DND-41 (cell line): ENCODE measurements around the gene COQ8B.
A peak's percentile ranks its signal among the peaks of the same experiment; 100 is the strongest.

Source experiments
- ATAC-seq: fragments of 200-7000 bp; cut with Tn5 transposase; 3 replicates; pipeline ENCODE4 v1.9.1; 2021; ENCODE audit warnings: low read depth; ENCODE audit not compliant: insufficient read depth
- DNase-seq: peaks from one replicate; pipeline ENCODE4 v3.0.0-alpha.2; 2020
- H2AFZ ChIP-seq: 2 replicates; pipeline ENCODE4 v1.6.0; 2012; ENCODE audit warnings: low read depth, low read length
- H3K27ac ChIP-seq: 2 replicates; pipeline ENCODE4 v1.5.1; 2012; ENCODE audit warnings: low read length, inconsistent platforms
- H3K27me3 ChIP-seq: fragments of 200-600 bp; sonication (generic); 2 replicates; pipeline ENCODE4 v1.6.0; 2012; ENCODE audit warnings: low read length, mild to moderate bottlenecking, inconsistent platforms; ENCODE audit not compliant: insufficient read depth, poor library complexity
- H3K36me3 ChIP-seq: 2 replicates; pipeline ENCODE4 v1.5.1; 2012; ENCODE audit warnings: low read length, inconsistent platforms; ENCODE audit not compliant: insufficient read depth
- H3K4me1 ChIP-seq: 2 replicates; pipeline ENCODE4 v1.5.1; 2012; ENCODE audit warnings: mild to moderate bottlenecking, low read length; ENCODE audit not compliant: insufficient read depth
- H3K4me2 ChIP-seq: 2 replicates; pipeline ENCODE4 v1.6.0; 2012; ENCODE audit warnings: mild to moderate bottlenecking, moderate library complexity, low read length, inconsistent platforms; ENCODE audit not compliant: insufficient read depth
- H3K4me3 ChIP-seq, 2 experiments: fragments of 200-600 bp in 1 of 2; shearing (Covaris generic) in 1 of 2; 2 replicates each; pipeline ENCODE4 v1.5.1; 2012 to 2016; ENCODE audit warnings: inconsistent platforms in 2 of 2, low read length in 2 of 2, mild to moderate bottlenecking in 2 of 2, low read depth in 1 of 2, moderate library complexity in 1 of 2
- H3K79me2 ChIP-seq: 2 replicates; pipeline ENCODE4 v1.6.0; 2012; ENCODE audit warnings: low read length, inconsistent platforms; ENCODE audit not compliant: insufficient read depth
- H3K9ac ChIP-seq: 2 replicates; pipeline ENCODE4 v1.6.0; 2012; ENCODE audit warnings: low read depth, mild to moderate bottlenecking, inconsistent platforms, low read length, moderate library complexity
- H3K9me3 ChIP-seq: 2 replicates; pipeline ENCODE4 v1.5.1; 2012; ENCODE audit warnings: low read length, moderate library complexity, mild to moderate bottlenecking, inconsistent platforms; ENCODE audit not compliant: insufficient read depth, severe bottlenecking
- H4K20me1 ChIP-seq: 2 replicates; pipeline ENCODE4 v1.6.0; 2012; ENCODE audit warnings: low read length; ENCODE audit not compliant: insufficient read depth
- EZH2 ChIP-seq: IDR thresholded peaks from 3 replicates; pipeline ENCODE4 v1.6.1; 2012; ENCODE audit warnings: borderline replicate concordance, low read depth, mild to moderate bottlenecking, moderate library complexity, low read length, inconsistent platforms; ENCODE audit not compliant: severe bottlenecking
- TF ChIP-seq, protein P1 (sequence below): IDR thresholded peaks from 2 replicates; pipeline ENCODE4 v1.5.1; 2012; ENCODE audit warnings: borderline replicate concordance, low read length, moderate library complexity, mild to moderate bottlenecking; ENCODE audit not compliant: poor library complexity, severe bottlenecking; ENCODE audit errors: extremely low read depth

Gene COQ8B

GRCh38 chr19:40747536-40747935 lies 30.9 kb upstream of the COQ8B start:
- Histone ChIP-seq H3K4me3 (no peak overlapping the region), H3K27ac (0 out of 2 replicates have a peak overlapping the region, but pooled peaks have one; percentile 7), H3K9me3 (no peaks in the 10 kb centered on the region), H3K27me3 (no peaks in the 10 kb centered on the region), H3K4me1 (peaks cover 28% of the 10 kb centered on the region), H3K4me2 (peak overlapping the region; percentile 91; the same call in 1 of the 2 replicates), H3K79me2 (peaks cover 41% of the 10 kb centered on the region), H2AFZ (no peak overlapping the region), H4K20me1 (peaks cover 9% of the 10 kb centered on the region; the same call in 1 of the 2 replicates), H3K36me3 (peaks cover 5% of the 10 kb centered on the region; the same call in 1 of the 2 replicates), H3K9ac (0 out of 2 replicates have a peak overlapping the region, but pooled peaks have one; percentile 93)
- TF ChIP-seq EZH2 = no peak
- TF ChIP-seq, protein P1, sequence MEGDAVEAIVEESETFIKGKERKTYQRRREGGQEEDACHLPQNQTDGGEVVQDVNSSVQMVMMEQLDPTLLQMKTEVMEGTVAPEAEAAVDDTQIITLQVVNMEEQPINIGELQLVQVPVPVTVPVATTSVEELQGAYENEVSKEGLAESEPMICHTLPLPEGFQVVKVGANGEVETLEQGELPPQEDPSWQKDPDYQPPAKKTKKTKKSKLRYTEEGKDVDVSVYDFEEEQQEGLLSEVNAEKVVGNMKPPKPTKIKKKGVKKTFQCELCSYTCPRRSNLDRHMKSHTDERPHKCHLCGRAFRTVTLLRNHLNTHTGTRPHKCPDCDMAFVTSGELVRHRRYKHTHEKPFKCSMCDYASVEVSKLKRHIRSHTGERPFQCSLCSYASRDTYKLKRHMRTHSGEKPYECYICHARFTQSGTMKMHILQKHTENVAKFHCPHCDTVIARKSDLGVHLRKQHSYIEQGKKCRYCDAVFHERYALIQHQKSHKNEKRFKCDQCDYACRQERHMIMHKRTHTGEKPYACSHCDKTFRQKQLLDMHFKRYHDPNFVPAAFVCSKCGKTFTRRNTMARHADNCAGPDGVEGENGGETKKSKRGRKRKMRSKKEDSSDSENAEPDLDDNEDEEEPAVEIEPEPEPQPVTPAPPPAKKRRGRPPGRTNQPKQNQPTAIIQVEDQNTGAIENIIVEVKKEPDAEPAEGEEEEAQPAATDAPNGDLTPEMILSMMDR = no peak
- no peak for ATAC-seq
- no peak for DNase-seq

GRCh38 chr19:40745402-40745780 lies 28.7 kb upstream of the COQ8B start:
- H4K20me1 ChIP-seq = no peaks in the 10 kb centered on the region
- H3K4me2 ChIP-seq = no peak overlapping the region
- H2AFZ ChIP-seq = no peak overlapping the region
- no peak overlapping the region for H3K4me3 ChIP-seq
- no peak overlapping the region for H3K9ac ChIP-seq
- peaks cover 23% of the 10 kb centered on the region for H3K4me1 ChIP-seq
- H3K36me3 ChIP-seq = peaks cover 18% of the 10 kb centered on the region
- H3K9me3 ChIP-seq = no peaks in the 10 kb centered on the region
- DNase-seq = no peak
- TF ChIP-seq, protein P1 = no peak
- H3K27me3 ChIP-seq = no peaks in the 10 kb centered on the region
- no peak overlapping the region for H3K27ac ChIP-seq
- peaks cover 26% of the 10 kb centered on the region for H3K79me2 ChIP-seq
- ATAC-seq = no peak

DNA sequence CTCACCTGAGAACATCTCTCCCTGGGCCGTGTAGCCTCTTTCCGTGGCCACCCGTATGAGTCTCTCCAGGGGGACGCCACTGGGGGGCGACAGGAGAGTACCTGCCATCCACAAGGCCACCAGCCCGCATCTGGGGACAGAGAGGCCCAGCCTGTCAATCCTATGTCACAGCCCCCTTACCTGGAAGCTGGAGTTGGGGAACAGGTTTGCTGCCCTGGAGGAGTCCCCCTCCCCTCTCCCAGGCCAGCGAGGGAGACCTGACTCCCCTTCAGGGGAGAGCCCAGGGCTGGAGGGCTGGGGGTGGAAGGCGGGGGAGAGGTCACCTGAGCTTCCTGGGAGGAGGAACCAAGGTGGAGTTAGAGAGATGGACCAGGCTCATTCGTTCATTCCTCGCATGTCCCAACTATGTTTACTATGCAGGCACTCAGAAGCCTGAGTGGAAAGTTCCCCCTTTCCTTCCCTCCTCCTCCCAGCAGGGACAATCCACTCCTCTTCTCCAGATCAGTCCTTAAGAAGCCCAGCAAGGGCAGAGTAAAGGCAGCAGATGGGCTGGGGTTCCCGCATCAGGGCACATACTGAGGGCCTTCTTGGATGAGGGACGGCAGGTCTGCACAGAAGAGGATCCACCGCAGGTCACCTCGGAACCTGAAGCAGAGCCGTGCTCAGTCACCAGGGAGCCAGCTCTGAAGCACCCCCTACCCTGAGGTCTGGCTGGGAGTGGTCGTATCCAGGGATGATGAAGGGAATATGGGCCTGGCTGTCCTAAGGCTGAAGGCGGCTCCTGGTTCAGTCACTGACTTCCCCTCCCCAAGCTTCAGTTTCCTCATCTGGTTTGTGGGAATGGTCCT lies 28.1 kb upstream of the COQ8B start:
- Histone ChIP-seq H2AFZ (no peak overlapping the region), H3K4me3 (no peak overlapping the region), H4K20me1 (no peaks in the 10 kb centered on the region), H3K79me2 (peaks cover 22% of the 10 kb centered on the region), H3K4me2 (no peak overlapping the region), H3K36me3 (peaks cover 18% of the 10 kb centered on the region), H3K27ac (no peak overlapping the region), H3K27me3 (no peaks in the 10 kb centered on the region), H3K9me3 (no peaks in the 10 kb centered on the region), H3K4me1 (peaks cover 22% of the 10 kb centered on the region), H3K9ac (no peak overlapping the region)
- ATAC-seq (no peak), DNase-seq (no peak)
- TF ChIP-seq, protein P1 = peak; percentile 28
- TF ChIP-seq EZH2 = no peak
